ENCODE data around the gene RARRES2. TPM values are rescaled to one million over a fixed set of nuclear protein-coding genes. Genes with fewer than 3 reads are reported as not detected.
"Not testable (repeated sequence)": the region's sequence is repeated elsewhere in the genome, so short reads cannot be mapped to it uniquely, and the experiment has no call there.

The RARRES2 gene
- total RNA-seq, 1 donor from 2014 or later = 0.86 TPM

- not testable (repeated sequence) for H3K9me3 Mint-ChIP-seq (ENCODE audit: unreplicated experiment); H3K27ac Mint-ChIP-seq (ENCODE audit: unreplicated experiment); DNase-seq; H3K4me3 Mint-ChIP-seq (ENCODE audit: unreplicated experiment); H3K27me3 Mint-ChIP-seq (ENCODE audit: unreplicated experiment); H3K4me1 Mint-ChIP-seq (ENCODE audit: low read depth, unreplicated experiment)
- peaks cover 11% of the 10 kb centered on the region for H3K36me3 Mint-ChIP-seq (ENCODE audit: unreplicated experiment)
Measured at GRCh38 chr7:150302908-150303310, 38.5 kb downstream of the RARRES2 start.

DNA sequence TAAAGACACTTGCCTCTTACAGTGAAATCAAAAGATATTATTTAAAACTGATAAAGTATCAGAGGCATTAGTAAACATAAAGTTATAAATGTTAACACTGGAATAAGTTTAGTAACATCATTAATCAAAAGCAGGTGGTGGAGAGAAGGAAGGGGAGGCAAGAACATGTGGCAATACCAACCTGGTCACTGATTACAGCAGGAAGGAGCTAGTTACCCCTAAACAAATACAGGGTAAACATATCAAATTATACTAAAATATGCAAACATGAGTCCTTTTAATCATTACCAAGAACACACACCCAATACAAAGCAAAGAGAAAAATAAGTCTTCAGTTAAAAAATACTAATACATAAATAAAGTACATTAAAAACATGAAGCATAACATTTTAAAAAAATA, 43.5 kb downstream of the RARRES2 start:
- not testable (repeated sequence) for H3K4me1 Mint-ChIP-seq (ENCODE audit: low read depth, unreplicated experiment); H3K4me3 Mint-ChIP-seq (ENCODE audit: unreplicated experiment); H3K36me3 Mint-ChIP-seq (ENCODE audit: unreplicated experiment); H3K9me3 Mint-ChIP-seq (ENCODE audit: unreplicated experiment); H3K27ac Mint-ChIP-seq (ENCODE audit: unreplicated experiment); DNase-seq; H3K27me3 Mint-ChIP-seq (ENCODE audit: unreplicated experiment)

DNA sequence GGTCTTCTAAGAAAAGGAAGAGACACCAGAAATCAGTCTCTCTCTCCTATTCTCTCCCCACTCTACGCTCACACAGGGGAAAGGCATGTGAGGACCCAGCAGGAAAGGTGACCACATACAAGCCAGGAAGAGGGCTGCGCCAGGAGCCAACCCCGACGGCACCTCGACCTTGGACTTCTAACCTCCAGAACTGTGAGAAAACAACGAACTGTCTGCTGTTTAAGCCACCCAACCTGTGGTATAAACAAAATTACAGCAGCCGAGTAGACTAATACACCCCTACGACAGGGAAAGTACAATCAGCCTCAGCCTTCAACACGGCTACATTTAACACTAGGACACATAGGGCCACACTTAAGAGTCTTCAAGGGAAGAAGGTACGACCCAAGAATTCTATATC, 44.6 kb downstream of the RARRES2 start:
- not testable (repeated sequence) for H3K36me3 Mint-ChIP-seq (ENCODE audit: unreplicated experiment); H3K27ac Mint-ChIP-seq (ENCODE audit: unreplicated experiment); H3K27me3 Mint-ChIP-seq (ENCODE audit: unreplicated experiment); H3K4me1 Mint-ChIP-seq (ENCODE audit: low read depth, unreplicated experiment); H3K9me3 Mint-ChIP-seq (ENCODE audit: unreplicated experiment); DNase-seq; H3K4me3 Mint-ChIP-seq (ENCODE audit: unreplicated experiment)

DNA sequence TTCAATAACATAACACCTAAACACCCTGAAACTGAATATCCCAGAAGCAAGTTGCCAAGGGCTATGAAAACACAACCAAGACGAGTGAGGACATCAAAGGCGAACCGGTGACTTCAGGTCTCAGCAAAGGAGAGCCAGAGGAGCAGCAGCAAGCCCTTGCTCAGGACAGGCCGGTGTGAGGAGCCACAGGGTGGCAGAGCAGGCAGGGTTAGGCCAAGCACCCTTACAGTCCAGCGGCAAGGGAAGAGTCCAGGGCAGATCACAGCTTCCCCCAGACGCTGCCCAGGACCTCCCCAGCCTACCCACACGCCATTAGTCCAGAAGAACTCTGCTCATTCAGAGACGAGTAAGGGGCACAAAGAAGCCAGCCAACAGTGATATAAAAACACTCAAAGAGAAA, 45.8 kb downstream of the RARRES2 start:
- H3K36me3 Mint-ChIP-seq (ENCODE audit: unreplicated experiment); H3K4me1 Mint-ChIP-seq (ENCODE audit: low read depth, unreplicated experiment); H3K27ac Mint-ChIP-seq (ENCODE audit: unreplicated experiment): not testable (repeated sequence)

GRCh38 chr7:150295027-150295426, 46.4 kb downstream of the RARRES2 start:
- not testable (repeated sequence) for H3K9me3 Mint-ChIP-seq (ENCODE audit: unreplicated experiment); H3K4me1 Mint-ChIP-seq (ENCODE audit: low read depth, unreplicated experiment); H3K27me3 Mint-ChIP-seq (ENCODE audit: unreplicated experiment); DNase-seq; H3K36me3 Mint-ChIP-seq (ENCODE audit: unreplicated experiment); H3K27ac Mint-ChIP-seq (ENCODE audit: unreplicated experiment); H3K4me3 Mint-ChIP-seq (ENCODE audit: unreplicated experiment)

More for the DNA sequence above, 45.8 kb downstream of the RARRES2 start:
- H3K4me3 Mint-ChIP-seq (ENCODE audit: unreplicated experiment); H3K27me3 Mint-ChIP-seq (ENCODE audit: unreplicated experiment); H3K9me3 Mint-ChIP-seq (ENCODE audit: unreplicated experiment); DNase-seq: not testable (repeated sequence)

GRCh38 chr7:150290317-150290716, 51.1 kb downstream of the RARRES2 start:
- H3K27ac Mint-ChIP-seq (ENCODE audit: unreplicated experiment); H3K4me1 Mint-ChIP-seq (ENCODE audit: low read depth, unreplicated experiment); H3K27me3 Mint-ChIP-seq (ENCODE audit: unreplicated experiment); H3K36me3 Mint-ChIP-seq (ENCODE audit: unreplicated experiment); DNase-seq; H3K4me3 Mint-ChIP-seq (ENCODE audit: unreplicated experiment); H3K9me3 Mint-ChIP-seq (ENCODE audit: unreplicated experiment): not testable (repeated sequence)

DNA sequence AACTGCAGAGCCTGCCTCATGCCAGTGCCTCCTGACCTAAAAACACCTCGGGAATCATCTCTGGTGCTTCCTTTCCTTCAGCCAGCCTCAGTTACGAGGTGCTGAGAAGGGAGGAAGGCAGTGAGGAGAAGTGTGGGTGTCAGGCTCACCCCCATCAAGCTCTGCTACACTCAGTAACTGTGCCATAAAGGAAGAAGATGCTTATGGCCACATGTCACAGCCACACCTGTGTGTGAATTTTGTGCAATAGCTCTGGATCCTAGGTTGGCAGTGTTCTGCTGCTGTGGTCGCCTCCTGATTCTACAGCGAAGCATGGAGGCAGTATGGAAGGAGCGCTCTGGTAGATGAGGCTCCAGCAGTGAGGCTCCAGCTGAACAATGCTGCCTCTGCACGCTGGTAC, 52.6 kb downstream of the RARRES2 start:
- not testable (repeated sequence) for DNase-seq; H3K4me1 Mint-ChIP-seq (ENCODE audit: low read depth, unreplicated experiment); H3K27ac Mint-ChIP-seq (ENCODE audit: unreplicated experiment)

More for the DNA sequence above, 52.6 kb downstream of the RARRES2 start:
- H3K9me3 Mint-ChIP-seq (ENCODE audit: unreplicated experiment); H3K36me3 Mint-ChIP-seq (ENCODE audit: unreplicated experiment); H3K27me3 Mint-ChIP-seq (ENCODE audit: unreplicated experiment): not testable (repeated sequence)
- H3K4me3 Mint-ChIP-seq (ENCODE audit: unreplicated experiment) = peak overlapping the region; percentile 15

Other genes starting within 250 kb of the RARRES2 start
- gene LRRC61, start 18.3 kb downstream of the RARRES2 start, total RNA-seq (ENCODE audit: unreplicated experiment) = 10.2 TPM
- not detected for gene ACTR3C, start 18.1 kb downstream of the RARRES2 start, total RNA-seq (ENCODE audit: unreplicated experiment)
- gene REPIN1, start 27.2 kb upstream of the RARRES2 start, total RNA-seq (ENCODE audit: unreplicated experiment) = 146 TPM
- 20.5 TPM for gene ZNF775, start 37.7 kb upstream of the RARRES2 start, total RNA-seq (ENCODE audit: unreplicated experiment)
- gene GIMAP8, start 109.0 kb upstream of the RARRES2 start, total RNA-seq (ENCODE audit: unreplicated experiment) = not detected
- not detected for gene GIMAP7, start 173.2 kb upstream of the RARRES2 start, total RNA-seq (ENCODE audit: unreplicated experiment)
- gene GIMAP4, start 225.8 kb upstream of the RARRES2 start, total RNA-seq (ENCODE audit: unreplicated experiment) = not detected

All from glutamatergic neuron (in vitro differentiated cells).